Measurements from ENCODE around the gene ZNF536. TPM values are rescaled to one million over a fixed set of nuclear protein-coding genes. Genes with fewer than 3 reads are reported as not detected.

Gene ZNF536
- total and polyA plus RNA-seq, 2 donors (not counting 1 experiment from before 2014, with no cell fraction given) = 0.50 TPM; not detected in 1

DNA sequence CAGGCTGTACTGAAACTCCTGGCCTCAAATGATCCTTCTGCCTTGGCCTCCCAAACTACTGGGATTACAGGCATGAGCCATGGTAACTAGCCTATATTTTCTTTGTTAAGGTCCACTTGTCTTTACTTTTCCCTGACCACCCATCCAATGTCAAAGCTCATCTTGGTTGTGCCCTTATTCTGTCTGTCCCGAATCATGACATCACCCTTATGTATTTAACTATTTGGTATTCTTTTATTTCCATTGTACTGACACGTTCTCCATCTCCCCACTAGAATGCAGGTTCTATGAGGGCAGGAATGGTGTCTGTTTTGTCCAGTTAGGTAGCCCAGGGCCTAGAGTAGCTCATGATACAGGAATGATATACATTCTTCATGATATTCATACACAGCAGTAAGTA lies 104.8 kb downstream of the ZNF536 start:
- Histone ChIP-seq H3K4me3 (replicated peaks in 1 of 4; ENCODE audit: control extremely low read depth in 1 of 4, insufficient read depth in 1 of 4, low read depth in 3 of 4, low read length in 4 of 4) (no peak overlapping the region), H3K36me3 (ENCODE audit: control insufficient read depth, insufficient read depth, low read length) (no peaks in the 10 kb centered on the region), H3K4me1 (ENCODE audit: control insufficient read depth, extremely low read depth, insufficient read depth, low read length) (no peaks in the 10 kb centered on the region), H3K27me3 (ENCODE audit: control insufficient read depth, insufficient read depth, low read length) (no peaks in the 10 kb centered on the region), H3K4me2 (ENCODE audit: extremely low read depth, insufficient read depth, low read length) (no peak overlapping the region), H2AFZ (ENCODE audit: low read length) (no peak overlapping the region), H4K20me1 (ENCODE audit: control insufficient read depth, extremely low read depth, insufficient read depth, low read length) (no peaks in the 10 kb centered on the region), H3K9ac (ENCODE audit: insufficient read depth, low read length) (no peak overlapping the region), H3K9me3 (ENCODE audit: control insufficient read depth, insufficient read depth, low read depth, low read length) (no peaks in the 10 kb centered on the region), H3K27ac (ENCODE audit: insufficient read depth, low read length) (no peak overlapping the region), H3K79me2 (ENCODE audit: control insufficient read depth, insufficient read depth, low read length) (no peaks in the 10 kb centered on the region)
- no peak for TF ChIP-seq CTCF (conservative IDR thresholded peaks at IDR 0.05 in 1 of 2, IDR thresholded peaks at IDR 0.05 in 1 of 2; ENCODE audit: low read depth in 1 of 2, low read length in 2 of 2)
- TF ChIP-seq EZH2 (IDR thresholded peaks at IDR 0.05; ENCODE audit: low read length, missing control alignments) = no peak
- DNase-seq (ENCODE audit: low read depth in 2 of 2) = no peak

DNA sequence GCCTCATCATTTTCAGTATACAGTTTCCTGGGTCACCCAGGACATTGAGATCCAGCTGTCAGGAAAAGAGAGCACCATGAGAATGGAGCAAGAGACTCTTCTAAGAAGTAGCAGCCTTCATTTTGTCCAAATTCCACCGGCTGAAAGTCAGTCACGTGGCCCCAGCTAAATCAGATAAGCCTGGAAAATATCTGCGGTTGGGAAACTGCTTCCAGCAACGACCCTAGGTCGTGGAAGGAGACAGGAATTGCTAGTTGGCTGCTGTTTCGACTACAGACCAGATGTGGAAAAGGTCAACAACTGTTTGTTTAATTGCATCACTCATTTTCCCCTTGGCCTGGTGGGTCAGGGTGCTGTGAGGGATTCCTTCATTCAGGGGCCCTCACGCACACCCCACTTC lies 107.0 kb downstream of the ZNF536 start:
- peak in 1 of 2 donors; percentile 3 for DNase-seq (ENCODE audit: low read depth in 2 of 2)
- no peak overlapping the region for H2AFZ ChIP-seq (ENCODE audit: low read length)

GRCh38 chr19:30480097-30480496 lies 107.9 kb downstream of the ZNF536 start:
- Histone ChIP-seq H3K9me3 (ENCODE audit: control insufficient read depth, insufficient read depth, low read depth, low read length) (no peaks in the 10 kb centered on the region), H4K20me1 (ENCODE audit: control insufficient read depth, extremely low read depth, insufficient read depth, low read length) (no peaks in the 10 kb centered on the region), H3K4me1 (ENCODE audit: control insufficient read depth, extremely low read depth, insufficient read depth, low read length) (no peaks in the 10 kb centered on the region), H2AFZ (ENCODE audit: low read length) (no peak overlapping the region), H3K9ac (ENCODE audit: insufficient read depth, low read length) (no peak overlapping the region), H3K4me2 (ENCODE audit: extremely low read depth, insufficient read depth, low read length) (no peak overlapping the region), H3K27me3 (ENCODE audit: control insufficient read depth, insufficient read depth, low read length) (no peaks in the 10 kb centered on the region), H3K79me2 (ENCODE audit: control insufficient read depth, insufficient read depth, low read length) (no peaks in the 10 kb centered on the region), H3K27ac (ENCODE audit: insufficient read depth, low read length) (no peak overlapping the region), H3K36me3 (ENCODE audit: control insufficient read depth, insufficient read depth, low read length) (no peaks in the 10 kb centered on the region), H3K4me3 (replicated peaks in 1 of 4; ENCODE audit: control extremely low read depth in 1 of 4, insufficient read depth in 1 of 4, low read depth in 3 of 4, low read length in 4 of 4) (no peak overlapping the region)
- no peak for TF ChIP-seq EZH2 (IDR thresholded peaks at IDR 0.05; ENCODE audit: low read length, missing control alignments)
- TF ChIP-seq CTCF (conservative IDR thresholded peaks at IDR 0.05 in 1 of 2, IDR thresholded peaks at IDR 0.05 in 1 of 2; ENCODE audit: low read depth in 1 of 2, low read length in 2 of 2) = no peak
- no peak for DNase-seq (ENCODE audit: low read depth in 2 of 2)

More for the DNA sequence above, 107.0 kb downstream of the ZNF536 start:
- H3K4me1 ChIP-seq (ENCODE audit: control insufficient read depth, extremely low read depth, insufficient read depth, low read length) = no peaks in the 10 kb centered on the region
- no peak overlapping the region for H3K4me3 ChIP-seq (replicated peaks in 1 of 4; ENCODE audit: control extremely low read depth in 1 of 4, insufficient read depth in 1 of 4, low read depth in 3 of 4, low read length in 4 of 4)
- H3K27ac ChIP-seq (ENCODE audit: insufficient read depth, low read length) = no peak overlapping the region
- no peaks in the 10 kb centered on the region for H4K20me1 ChIP-seq (ENCODE audit: control insufficient read depth, extremely low read depth, insufficient read depth, low read length)
- H3K27me3 ChIP-seq (ENCODE audit: control insufficient read depth, insufficient read depth, low read length) = no peaks in the 10 kb centered on the region
- no peaks in the 10 kb centered on the region for H3K36me3 ChIP-seq (ENCODE audit: control insufficient read depth, insufficient read depth, low read length)
- no peak overlapping the region for H3K9ac ChIP-seq (ENCODE audit: insufficient read depth, low read length)
- H3K4me2 ChIP-seq (ENCODE audit: extremely low read depth, insufficient read depth, low read length) = no peak overlapping the region
- H3K79me2 ChIP-seq (ENCODE audit: control insufficient read depth, insufficient read depth, low read length) = no peaks in the 10 kb centered on the region
- TF ChIP-seq CTCF (conservative IDR thresholded peaks at IDR 0.05 in 1 of 2, IDR thresholded peaks at IDR 0.05 in 1 of 2; ENCODE audit: low read depth in 1 of 2, low read length in 2 of 2) (no peak), EZH2 (IDR thresholded peaks at IDR 0.05; ENCODE audit: low read length, missing control alignments) (no peak)
- no peaks in the 10 kb centered on the region for H3K9me3 ChIP-seq (ENCODE audit: control insufficient read depth, insufficient read depth, low read depth, low read length)
